Adrenal gland (tissue), 12 donors: Measurements from ENCODE around the gene SYT1. TPM values are rescaled to one million over a fixed set of nuclear protein-coding genes. Genes with fewer than 3 reads are reported as not detected.

Experiments used
- DNase-seq, 7 donors: peaks; one replicate each; pipeline ENCODE4 v3.0.0-alpha.2; 2019 to 2020
- H3K27ac ChIP-seq, 5 donors: fragments of 200-600 bp; sonication (generic) in 4 of 5; 1 replicate in 3 of 5; 2 replicates in 2 of 5; pipeline versions ENCODE4 v1.5.1 to v1.8.0; 2016 to 2020; ENCODE audit warnings: mild to moderate bottlenecking in 1 of 5
- H3K27me3 ChIP-seq: fragments of 200-600 bp; 2 replicates; pipeline ENCODE4 v1.8.0; 2021
- H3K36me3 ChIP-seq, 2 donors: fragments of 200-600 bp; replicated peaks in 1 of 2; 1 replicate in 1 of 2; 2 replicates in 1 of 2; pipeline versions ENCODE4 v1.5.1 to v1.8.0; 2018 to 2022
- H3K4me1 ChIP-seq, 2 donors: fragments of 200-600 bp; replicated peaks in 1 of 2; 1 replicate in 1 of 2; 2 replicates in 1 of 2; pipeline versions ENCODE4 v1.5.1 to v1.8.0; 2018 to 2021
- H3K4me3 ChIP-seq, 4 donors: fragments of 200-600 bp; sonication (generic) in 3 of 4; one replicate each; pipeline ENCODE4 v1.5.1; 2016 to 2018
- H3K9me3 ChIP-seq, 3 donors: fragments of 200-600 bp; sonication (generic) in 1 of 3; replicated peaks in 1 of 3; 1 replicate in 2 of 3; 2 replicates in 1 of 3; pipeline versions ENCODE4 v1.5.1 to v1.8.0; 2016 to 2021
- CTCF ChIP-seq, 6 experiments: fragments of 450-650 bp in 4 of 6; fragments of 200-600 bp in 2 of 6; sonication (generic) in 1 of 6; IDR thresholded peaks; 1 replicate in 5 of 6; 2 replicates in 1 of 6; pipeline versions ENCODE4 v1.5.1 to v1.8.0; 2016 to 2021; ENCODE audit warnings: antibody characterized with exemption in 6 of 6, mild to moderate bottlenecking in 2 of 6, moderate library complexity in 1 of 6
- POLR2A ChIP-seq, 2 donors: fragments of 450-650 bp; IDR thresholded peaks; one replicate each; pipeline ENCODE4 v1.6.1; 2017; ENCODE audit warnings: antibody characterized with exemption in 2 of 2, mild to moderate bottlenecking in 2 of 2, moderate library complexity in 1 of 2
- WGBS, 4 donors: extraction: QIAGEN DNeasy Blood & Tissue Kit in 2 of 4; methylation state at CpG; one replicate each; pipeline versions ENCODE4 v1.1.5 to v1.1.7; 2013 to 2017; 5-methylcytosine and 5-hydroxymethylcytosine counted together
- intact Hi-C, 2 donors: fragments of 100-400 bp; cut with DNase I; formaldehyde crosslinking; loops; one replicate each; pipeline versions ENCODE4 v1.14.1 to v1.15.0; 2022 to 2023
- polyA plus RNA-seq, 3 donors: library from polyadenylated mRNA; stranded (reverse); fragments of 200-250 nt in 2 of 3; fragments of 350-450 nt in 1 of 3; fragmentation: Illumina TruSeq in 1 of 3; extraction: RNeasy Lipid Tissue Mini Kit (QIAGEN cat#74804) in 1 of 3; gene quantifications; one replicate each; pipeline ENCODE4 v1.2.3, GENCODE V29; 2013 to 2014
- total RNA-seq, 9 donors: library from RNA; depleted of rRNA in 4 of 9; stranded (reverse); fragments of >200 nt in 4 of 9; fragments of 120-200 nt in 1 of 9; fragmentation: NEBNext Ultra II Directional in 1 of 9; extraction: Animal tissue kit (Norgen Biotek cat#: 25700) in 1 of 9; gene quantifications; one replicate each; pipeline versions ENCODE4 v1.1.0 to v1.2.4, GENCODE V29; 2013 to 2023
- donor health status: healthy with polysubstance abuse.
- donor health status: Bipolar disorder and iron deficiency.
- donor health status: DM: yes; HTN: yes; CAD: no.
- donor health status: DM: no; HTN: no; CAD: no.
- donor health status: DM: no; HTN: no; CAD: no.
- donor health status: DM: yes; HTN: yes; CAD: no.

The SYT1 gene
- total and polyA plus RNA-seq, 12 donors = 0.42 to 22.3 (median 4.6) TPM

GRCh38 chr12:78870539-78870938 lies 6.0 kb downstream of the SYT1 start:
- no peaks in the 10 kb centered on the region for H3K36me3 ChIP-seq
- 89 to 93% (median 92%) methylated on average over 3 of the region's 3 CpGs for WGBS, 4 donors
- no peak for DNase-seq
- H3K9me3 ChIP-seq = no peaks in the 10 kb centered on the region
- no peaks in the 10 kb centered on the region for H3K4me1 ChIP-seq
- no peak for TF ChIP-seq CTCF (IDR thresholded peaks at IDR 0.05)
- no peak for TF ChIP-seq POLR2A (IDR thresholded peaks at IDR 0.05)
- no peaks in the 10 kb centered on the region for H3K27me3 ChIP-seq
- H3K4me3 ChIP-seq = no peak overlapping the region
- no peak overlapping the region for H3K27ac ChIP-seq
- intact Hi-C loops = no loop called here

DNA sequence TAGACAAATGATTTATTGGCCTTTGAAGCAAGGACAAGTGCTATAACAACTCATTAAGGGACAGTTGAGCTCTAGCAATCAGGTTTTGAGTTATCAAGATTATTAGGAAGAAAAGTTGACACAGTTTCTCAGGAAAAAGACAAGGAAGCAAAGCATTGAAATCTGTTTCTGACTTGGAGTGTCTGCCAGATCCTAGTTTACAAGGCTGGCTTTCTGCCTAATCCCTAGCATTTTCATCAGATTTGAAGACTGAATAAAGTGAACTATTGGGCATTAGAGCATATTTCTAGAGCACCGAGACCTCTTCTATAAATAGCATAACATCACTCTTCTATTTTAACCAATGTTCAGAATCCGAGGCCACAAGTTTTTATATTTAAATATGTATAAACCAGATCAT lies 7.0 kb downstream of the SYT1 start:
- no peak for DNase-seq
- no peaks in the 10 kb centered on the region for H3K27me3 ChIP-seq
- intact Hi-C loops = no loop called here
- no peaks in the 10 kb centered on the region for H3K4me1 ChIP-seq
- H3K27ac ChIP-seq = no peak overlapping the region
- H3K36me3 ChIP-seq = no peaks in the 10 kb centered on the region
- H3K4me3 ChIP-seq = no peak overlapping the region
- H3K9me3 ChIP-seq = no peaks in the 10 kb centered on the region
- 16 to 31% (median 25%) methylated on average over 2 of the region's 2 CpGs for WGBS, 4 donors
- TF ChIP-seq CTCF (IDR thresholded peaks at IDR 0.05) (no peak), POLR2A (IDR thresholded peaks at IDR 0.05) (no peak)

DNA sequence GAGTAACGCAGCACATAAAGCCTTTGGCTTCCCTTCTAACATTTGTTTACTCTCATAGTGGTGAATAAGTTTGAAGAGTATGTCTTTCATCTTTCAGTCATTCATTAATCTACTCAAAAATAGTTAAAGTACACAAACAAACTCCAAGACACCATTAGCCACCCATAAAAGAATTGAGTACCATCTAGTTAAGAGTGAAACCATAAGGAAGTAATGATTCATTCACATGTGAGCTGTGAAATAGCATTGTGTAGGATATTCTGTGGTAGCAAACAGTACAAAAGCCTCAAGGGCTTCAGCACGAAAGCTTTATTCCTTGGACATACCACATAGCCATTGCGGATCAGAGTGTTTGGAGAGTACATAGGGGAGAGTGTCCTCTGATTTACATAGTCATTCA lies 13.9 kb downstream of the SYT1 start:
- no peaks in the 10 kb centered on the region for H3K9me3 ChIP-seq
- WGBS, 4 donors = 76 to 86% (median 81%) methylated on average over 3 of the region's 3 CpGs
- DNase-seq = no peak
- H3K4me3 ChIP-seq = no peak overlapping the region
- H3K4me1 ChIP-seq = no peaks in the 10 kb centered on the region
- no peaks in the 10 kb centered on the region for H3K36me3 ChIP-seq
- intact Hi-C loops = no loop called here
- no peaks in the 10 kb centered on the region for H3K27me3 ChIP-seq
- H3K27ac ChIP-seq = no peak overlapping the region
- no peak for TF ChIP-seq POLR2A (IDR thresholded peaks at IDR 0.05)
- TF ChIP-seq CTCF (IDR thresholded peaks at IDR 0.05) = no peak

DNA sequence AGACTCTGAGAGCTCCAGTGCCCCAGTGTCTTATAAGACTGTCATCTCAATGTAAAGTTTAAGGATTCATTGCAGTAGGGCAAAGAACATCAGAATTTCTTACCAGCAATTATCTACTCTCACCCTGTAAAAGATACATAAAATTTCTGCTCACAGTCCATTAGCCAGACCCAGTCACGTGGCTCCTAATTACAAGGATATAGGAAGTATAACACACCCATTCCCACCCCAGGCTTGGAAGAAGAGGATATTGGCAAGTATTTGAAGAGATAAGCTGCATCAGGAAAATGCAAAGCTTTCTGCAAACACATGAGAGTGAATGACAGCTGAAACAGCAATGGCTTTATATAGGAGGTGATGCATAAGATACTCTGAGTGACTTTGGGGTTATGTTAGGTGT lies 14.3 kb downstream of the SYT1 start:
- Histone ChIP-seq H3K9me3 (no peaks in the 10 kb centered on the region), H3K4me1 (no peaks in the 10 kb centered on the region), H3K27me3 (no peaks in the 10 kb centered on the region), H3K4me3 (no peak overlapping the region), H3K36me3 (no peaks in the 10 kb centered on the region), H3K27ac (no peak overlapping the region)
- TF ChIP-seq POLR2A (IDR thresholded peaks at IDR 0.05) = no peak
- no peak for TF ChIP-seq CTCF (IDR thresholded peaks at IDR 0.05)
- DNase-seq = no peak
- 68 to 76% (median 70%) methylated on average over 1 of the region's 1 CpG for WGBS, 4 donors
- intact Hi-C loops = no loop called here
